PFSK-1 (cell line): ENCODE data around the gene WDR90.

Source experiments
- FOXP2 ChIP-seq: optimal IDR thresholded peaks from 2 replicates; pipeline ENCODE3; 2011; ENCODE audit warnings: borderline replicate concordance, control low read depth, inconsistent platforms; ENCODE audit not compliant: insufficient read depth; ENCODE audit errors: extremely low read length, extremely low read depth
- POLR2AphosphoS5 ChIP-seq: IDR thresholded peaks from 2 replicates; pipeline ENCODE4 v1.6.1; 2012; ENCODE audit warnings: low read depth, mild to moderate bottlenecking, control low read depth, low read length, moderate library complexity
- TAF1 ChIP-seq: IDR thresholded peaks from 2 replicates; pipeline ENCODE4 v1.6.1; 2012; ENCODE audit warnings: low read length, control low read depth, borderline replicate concordance; ENCODE audit not compliant: insufficient read depth
- TF ChIP-seq, protein P1 (sequence below), 2 experiments: IDR thresholded peaks; 2 replicates each; pipeline versions ENCODE4 v1.6.1 to v1.8.0; 2011 to 2012; ENCODE audit warnings: low read depth in 2 of 2, low read length in 2 of 2, control low read depth in 1 of 2, inconsistent platforms in 1 of 2, mild to moderate bottlenecking in 1 of 2, moderate library complexity in 1 of 2; ENCODE audit not compliant: insufficient read depth in 1 of 2

GRCh38 chr16:670485-671352 lies 21.6 kb downstream of the WDR90 start:
- TF ChIP-seq, protein P1, sequence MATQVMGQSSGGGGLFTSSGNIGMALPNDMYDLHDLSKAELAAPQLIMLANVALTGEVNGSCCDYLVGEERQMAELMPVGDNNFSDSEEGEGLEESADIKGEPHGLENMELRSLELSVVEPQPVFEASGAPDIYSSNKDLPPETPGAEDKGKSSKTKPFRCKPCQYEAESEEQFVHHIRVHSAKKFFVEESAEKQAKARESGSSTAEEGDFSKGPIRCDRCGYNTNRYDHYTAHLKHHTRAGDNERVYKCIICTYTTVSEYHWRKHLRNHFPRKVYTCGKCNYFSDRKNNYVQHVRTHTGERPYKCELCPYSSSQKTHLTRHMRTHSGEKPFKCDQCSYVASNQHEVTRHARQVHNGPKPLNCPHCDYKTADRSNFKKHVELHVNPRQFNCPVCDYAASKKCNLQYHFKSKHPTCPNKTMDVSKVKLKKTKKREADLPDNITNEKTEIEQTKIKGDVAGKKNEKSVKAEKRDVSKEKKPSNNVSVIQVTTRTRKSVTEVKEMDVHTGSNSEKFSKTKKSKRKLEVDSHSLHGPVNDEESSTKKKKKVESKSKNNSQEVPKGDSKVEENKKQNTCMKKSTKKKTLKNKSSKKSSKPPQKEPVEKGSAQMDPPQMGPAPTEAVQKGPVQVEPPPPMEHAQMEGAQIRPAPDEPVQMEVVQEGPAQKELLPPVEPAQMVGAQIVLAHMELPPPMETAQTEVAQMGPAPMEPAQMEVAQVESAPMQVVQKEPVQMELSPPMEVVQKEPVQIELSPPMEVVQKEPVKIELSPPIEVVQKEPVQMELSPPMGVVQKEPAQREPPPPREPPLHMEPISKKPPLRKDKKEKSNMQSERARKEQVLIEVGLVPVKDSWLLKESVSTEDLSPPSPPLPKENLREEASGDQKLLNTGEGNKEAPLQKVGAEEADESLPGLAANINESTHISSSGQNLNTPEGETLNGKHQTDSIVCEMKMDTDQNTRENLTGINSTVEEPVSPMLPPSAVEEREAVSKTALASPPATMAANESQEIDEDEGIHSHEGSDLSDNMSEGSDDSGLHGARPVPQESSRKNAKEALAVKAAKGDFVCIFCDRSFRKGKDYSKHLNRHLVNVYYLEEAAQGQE (IDR thresholded peaks at IDR 0.05; ENCODE audit: insufficient read depth in 1 of 2, low read depth in 2 of 2, low read length in 2 of 2): no peak
- no peak for TF ChIP-seq POLR2AphosphoS5
- TF ChIP-seq TAF1: no peak
- TF ChIP-seq FOXP2: no peak
